SK-N-SH treated with all-trans-retinoic acid at 6 μM for 48 hours (cell line): ENCODE data around the gene PSMD3.

Experiments
- ARNTL ChIP-seq: fragments of 450-650 bp; formaldehyde crosslinking; IDR thresholded peaks from 2 replicates; pipeline ENCODE4 v1.5.0; 2020; ENCODE audit warnings: low read depth, mild to moderate bottlenecking, moderate library complexity, borderline replicate concordance
- BACH2 ChIP-seq: fragments of 250-450 bp; sonication (Bioruptor Pico); IDR thresholded peaks from 2 replicates; pipeline ENCODE4 v1.9.0; 2021; ENCODE audit warnings: mild to moderate bottlenecking, borderline replicate concordance
- CREB5 ChIP-seq: fragments of 250-450 bp; sonication (Bioruptor Pico); IDR thresholded peaks from 2 replicates; pipeline ENCODE4 v1.5.1; 2020; ENCODE audit warnings: low read depth, mild to moderate bottlenecking, moderate library complexity
- GLIS3 ChIP-seq: fragments of 250-450 bp; sonication (Bioruptor Pico); IDR thresholded peaks from 2 replicates; pipeline ENCODE4 v1.5.0; 2020; ENCODE audit warnings: mild to moderate bottlenecking, moderate library complexity
- OSR1 ChIP-seq: fragments of 250-450 bp; sonication (Bioruptor Pico); IDR thresholded peaks from 2 replicates; pipeline ENCODE4 v1.8.0; 2022; ENCODE audit warnings: moderate library complexity, mild to moderate bottlenecking, inconsistent platforms
- PPARA ChIP-seq: fragments of 250-450 bp; sonication (Bioruptor Pico); IDR thresholded peaks from 2 replicates; pipeline ENCODE4 v1.5.0; 2020; ENCODE audit warnings: mild to moderate bottlenecking, borderline replicate concordance
- TCF4 ChIP-seq: fragments of 250-450 bp; sonication (Bioruptor Pico); IDR thresholded peaks from 2 replicates; pipeline ENCODE4 v1.8.0; 2021; ENCODE audit warnings: mild to moderate bottlenecking, moderate library complexity, borderline replicate concordance
- TOX ChIP-seq: fragments of 250-450 bp; sonication (Bioruptor Pico); IDR thresholded peaks from 2 replicates; pipeline ENCODE4 v1.8.0; 2021; ENCODE audit warnings: mild to moderate bottlenecking, moderate library complexity, borderline replicate concordance
- ZC3H10 ChIP-seq: fragments of 250-450 bp; sonication (Bioruptor Pico); IDR thresholded peaks from 2 replicates; pipeline ENCODE4 v1.5.1; 2021; ENCODE audit warnings: mild to moderate bottlenecking, moderate library complexity
- ZFP3 ChIP-seq: fragments of 250-450 bp; sonication (Bioruptor Pico); IDR thresholded peaks from 2 replicates; pipeline ENCODE4 v1.5.0; 2020; ENCODE audit warnings: mild to moderate bottlenecking, moderate library complexity
- ZNF70 ChIP-seq: fragments of 450-650 bp; formaldehyde crosslinking; IDR thresholded peaks from 2 replicates; pipeline ENCODE4 v1.5.0; 2020; ENCODE audit warnings: mild to moderate bottlenecking, moderate library complexity
- ZNF8 ChIP-seq: fragments of 450-650 bp; formaldehyde crosslinking; IDR thresholded peaks from 2 replicates; pipeline ENCODE4 v1.5.0; 2020; ENCODE audit warnings: mild to moderate bottlenecking, moderate library complexity
- TF ChIP-seq, protein P1 (sequence below): fragments of 250-450 bp; sonication (Bioruptor Pico); IDR thresholded peaks from 2 replicates; pipeline ENCODE4 v1.5.1; 2021; ENCODE audit warnings: mild to moderate bottlenecking, moderate library complexity
- TF ChIP-seq, protein P2 (sequence below): fragments of 250-450 bp; sonication (Bioruptor Pico); IDR thresholded peaks from 2 replicates; pipeline ENCODE4 v1.8.0; 2020; ENCODE audit warnings: mild to moderate bottlenecking, moderate library complexity, borderline replicate concordance

GRCh38 chr17:40023590-40024292, 43.1 kb downstream of the PSMD3 start:
- TF ChIP-seq ZFP3 (CRISPR knock-in tag) (no peak), OSR1 (no peak), TOX (CRISPR knock-in tag) (no peak), PPARA (CRISPR knock-in tag) (no peak), CREB5 (no peak), ZC3H10 (CRISPR knock-in tag) (no peak), GLIS3 (no peak), BACH2 (CRISPR knock-in tag) (no peak), ZNF8 (CRISPR knock-in tag) (no peak), ZNF70 (CRISPR knock-in tag) (no peak), TCF4 (no peak), ARNTL (CRISPR knock-in tag) (no peak)
- TF ChIP-seq, protein P1, sequence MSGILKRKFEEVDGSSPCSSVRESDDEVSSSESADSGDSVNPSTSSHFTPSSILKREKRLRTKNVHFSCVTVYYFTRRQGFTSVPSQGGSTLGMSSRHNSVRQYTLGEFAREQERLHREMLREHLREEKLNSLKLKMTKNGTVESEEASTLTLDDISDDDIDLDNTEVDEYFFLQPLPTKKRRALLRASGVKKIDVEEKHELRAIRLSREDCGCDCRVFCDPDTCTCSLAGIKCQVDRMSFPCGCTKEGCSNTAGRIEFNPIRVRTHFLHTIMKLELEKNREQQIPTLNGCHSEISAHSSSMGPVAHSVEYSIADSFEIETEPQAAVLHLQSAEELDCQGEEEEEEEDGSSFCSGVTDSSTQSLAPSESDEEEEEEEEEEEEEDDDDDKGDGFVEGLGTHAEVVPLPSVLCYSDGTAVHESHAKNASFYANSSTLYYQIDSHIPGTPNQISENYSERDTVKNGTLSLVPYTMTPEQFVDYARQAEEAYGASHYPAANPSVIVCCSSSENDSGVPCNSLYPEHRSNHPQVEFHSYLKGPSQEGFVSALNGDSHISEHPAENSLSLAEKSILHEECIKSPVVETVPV (CRISPR knock-in tag): no peak
- TF ChIP-seq, protein P2, sequence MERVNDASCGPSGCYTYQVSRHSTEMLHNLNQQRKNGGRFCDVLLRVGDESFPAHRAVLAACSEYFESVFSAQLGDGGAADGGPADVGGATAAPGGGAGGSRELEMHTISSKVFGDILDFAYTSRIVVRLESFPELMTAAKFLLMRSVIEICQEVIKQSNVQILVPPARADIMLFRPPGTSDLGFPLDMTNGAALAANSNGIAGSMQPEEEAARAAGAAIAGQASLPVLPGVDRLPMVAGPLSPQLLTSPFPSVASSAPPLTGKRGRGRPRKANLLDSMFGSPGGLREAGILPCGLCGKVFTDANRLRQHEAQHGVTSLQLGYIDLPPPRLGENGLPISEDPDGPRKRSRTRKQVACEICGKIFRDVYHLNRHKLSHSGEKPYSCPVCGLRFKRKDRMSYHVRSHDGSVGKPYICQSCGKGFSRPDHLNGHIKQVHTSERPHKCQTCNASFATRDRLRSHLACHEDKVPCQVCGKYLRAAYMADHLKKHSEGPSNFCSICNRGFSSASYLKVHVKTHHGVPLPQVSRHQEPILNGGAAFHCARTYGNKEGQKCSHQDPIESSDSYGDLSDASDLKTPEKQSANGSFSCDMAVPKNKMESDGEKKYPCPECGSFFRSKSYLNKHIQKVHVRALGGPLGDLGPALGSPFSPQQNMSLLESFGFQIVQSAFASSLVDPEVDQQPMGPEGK (CRISPR knock-in tag): no peak
